HCT116 (cell line): ENCODE data around the gene GNB5.

Source experiments
- CBX3 ChIP-seq: IDR thresholded peaks from 2 replicates; pipeline ENCODE4 v1.6.1; 2012; ENCODE audit warnings: low read depth
- CEBPB ChIP-seq: IDR thresholded peaks from 2 replicates; pipeline ENCODE4 v1.6.1; 2012; ENCODE audit warnings: low read depth
- EZH2 ChIP-seq: fragments of 200-600 bp; sonication (generic); IDR thresholded peaks from 2 replicates; pipeline ENCODE4 v1.6.1; 2017; ENCODE audit warnings: antibody characterized with exemption, mixed run types
- POLR2A ChIP-seq: IDR thresholded peaks from 2 replicates; pipeline ENCODE4 v1.7.0; 2011; ENCODE audit warnings: borderline replicate concordance; ENCODE audit not compliant: insufficient read depth, insufficient read length; ENCODE audit errors: extremely low read depth
- RAD21 ChIP-seq: IDR thresholded peaks from 2 replicates; pipeline ENCODE4 v1.6.1; 2012; ENCODE audit warnings: low read depth, mild to moderate bottlenecking
- SP1 ChIP-seq: IDR thresholded peaks from 2 replicates; pipeline ENCODE4 v1.6.1; 2012; ENCODE audit warnings: low read depth
- SRF ChIP-seq: IDR thresholded peaks from 2 replicates; pipeline ENCODE4 v1.6.1; 2012; ENCODE audit warnings: low read depth
- ZNF274 ChIP-seq: fragments of 200-500 bp; sonication (Bioruptor generic); IDR thresholded peaks from 2 replicates; pipeline ENCODE4 v1.6.1; 2014; ENCODE audit warnings: mild to moderate bottlenecking, low read depth, low read length, inconsistent platforms
- TF ChIP-seq, protein P1 (sequence below): IDR thresholded peaks from 2 replicates; pipeline ENCODE4 v1.6.1; 2012
- TF ChIP-seq, protein P2 (sequence below), 3 experiments: fragments of 200-600 bp in 1 of 3; sonication (generic) in 1 of 3; IDR thresholded peaks in 2 of 3; conservative IDR thresholded peaks in 1 of 3; 2 replicates each; pipeline ENCODE4 v1.5.1; 2012 to 2017; ENCODE audit warnings: low read depth in 2 of 3, low read length in 2 of 3, antibody characterized with exemption in 1 of 3, borderline replicate concordance in 1 of 3, control low read depth in 1 of 3, mild to moderate bottlenecking in 1 of 3, mixed read lengths in 1 of 3, mixed run types in 1 of 3, moderate library complexity in 1 of 3; ENCODE audit not compliant: insufficient read depth in 1 of 3
- TF ChIP-seq, protein P3 (sequence below): IDR thresholded peaks from 2 replicates; pipeline ENCODE4 v1.6.1; 2012

GRCh38 chr15:52071570-52071969 lies 119.6 kb downstream of the GNB5 start:
- TF ChIP-seq SRF, result no peak
- TF ChIP-seq SP1, result no peak
- no peak for TF ChIP-seq RAD21
- no peak for TF ChIP-seq ZNF274
- TF ChIP-seq, protein P1, sequence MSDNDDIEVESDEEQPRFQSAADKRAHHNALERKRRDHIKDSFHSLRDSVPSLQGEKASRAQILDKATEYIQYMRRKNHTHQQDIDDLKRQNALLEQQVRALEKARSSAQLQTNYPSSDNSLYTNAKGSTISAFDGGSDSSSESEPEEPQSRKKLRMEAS, result no peak
- TF ChIP-seq, protein P2, sequence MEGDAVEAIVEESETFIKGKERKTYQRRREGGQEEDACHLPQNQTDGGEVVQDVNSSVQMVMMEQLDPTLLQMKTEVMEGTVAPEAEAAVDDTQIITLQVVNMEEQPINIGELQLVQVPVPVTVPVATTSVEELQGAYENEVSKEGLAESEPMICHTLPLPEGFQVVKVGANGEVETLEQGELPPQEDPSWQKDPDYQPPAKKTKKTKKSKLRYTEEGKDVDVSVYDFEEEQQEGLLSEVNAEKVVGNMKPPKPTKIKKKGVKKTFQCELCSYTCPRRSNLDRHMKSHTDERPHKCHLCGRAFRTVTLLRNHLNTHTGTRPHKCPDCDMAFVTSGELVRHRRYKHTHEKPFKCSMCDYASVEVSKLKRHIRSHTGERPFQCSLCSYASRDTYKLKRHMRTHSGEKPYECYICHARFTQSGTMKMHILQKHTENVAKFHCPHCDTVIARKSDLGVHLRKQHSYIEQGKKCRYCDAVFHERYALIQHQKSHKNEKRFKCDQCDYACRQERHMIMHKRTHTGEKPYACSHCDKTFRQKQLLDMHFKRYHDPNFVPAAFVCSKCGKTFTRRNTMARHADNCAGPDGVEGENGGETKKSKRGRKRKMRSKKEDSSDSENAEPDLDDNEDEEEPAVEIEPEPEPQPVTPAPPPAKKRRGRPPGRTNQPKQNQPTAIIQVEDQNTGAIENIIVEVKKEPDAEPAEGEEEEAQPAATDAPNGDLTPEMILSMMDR (IDR thresholded peaks at IDR 0.05 in 2 of 3, conservative IDR thresholded peaks at IDR 0.05 in 1 of 3; ENCODE audit: borderline replicate concordance in 1 of 3, insufficient read depth in 1 of 3, low read depth in 2 of 3, low read length in 2 of 3), result no peak
- no peak for TF ChIP-seq CEBPB
- TF ChIP-seq EZH2, result no peak
- no peak for TF ChIP-seq POLR2A
- TF ChIP-seq CBX3, result no peak
- TF ChIP-seq, protein P3, sequence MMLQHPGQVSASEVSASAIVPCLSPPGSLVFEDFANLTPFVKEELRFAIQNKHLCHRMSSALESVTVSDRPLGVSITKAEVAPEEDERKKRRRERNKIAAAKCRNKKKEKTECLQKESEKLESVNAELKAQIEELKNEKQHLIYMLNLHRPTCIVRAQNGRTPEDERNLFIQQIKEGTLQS, result no peak
